Thymus (tissue), 11 donors: ENCODE measurements around the gene EML5. TPM values are rescaled to one million over a fixed set of nuclear protein-coding genes. Genes with fewer than 3 reads are reported as not detected.

Experiments
- DNase-seq, 9 donors: peaks; one replicate each; pipeline ENCODE4 v3.0.0-alpha.2; 2013; ENCODE audit warnings: low spot score in 9 of 9, low read depth in 6 of 9, missing footprints in 1 of 9
- H3K27ac ChIP-seq, 2 donors: one replicate each; pipeline ENCODE4 v1.5.1; 2013; ENCODE audit warnings: control low read depth in 1 of 2, low read depth in 1 of 2, low read length in 1 of 2, mild to moderate bottlenecking in 1 of 2, moderate library complexity in 1 of 2
- H3K27me3 ChIP-seq, 2 donors: one replicate each; pipeline ENCODE4 v1.5.1; 2013; ENCODE audit warnings: low read length in 1 of 2; ENCODE audit not compliant: control insufficient read depth in 2 of 2, insufficient read depth in 1 of 2
- H3K36me3 ChIP-seq, 2 donors: one replicate each; pipeline ENCODE4 v1.5.1; 2013; ENCODE audit warnings: low read length in 1 of 2, mild to moderate bottlenecking in 1 of 2, moderate library complexity in 1 of 2; ENCODE audit not compliant: control insufficient read depth in 2 of 2, insufficient read depth in 2 of 2
- H3K4me1 ChIP-seq, 2 donors: one replicate each; pipeline ENCODE4 v1.5.1; 2013; ENCODE audit warnings: low read length in 2 of 2; ENCODE audit not compliant: control insufficient read depth in 2 of 2, insufficient read depth in 2 of 2
- H3K4me3 ChIP-seq, 2 donors: one replicate each; pipeline ENCODE4 v1.5.1; 2013; ENCODE audit warnings: low read length in 2 of 2, control low read depth in 1 of 2, mild to moderate bottlenecking in 1 of 2
- H3K9me3 ChIP-seq, 2 donors: one replicate each; pipeline ENCODE4 v1.5.1; 2013; ENCODE audit warnings: low read length in 1 of 2, mild to moderate bottlenecking in 1 of 2; ENCODE audit not compliant: control insufficient read depth in 2 of 2, insufficient read depth in 1 of 2
- WGBS: extraction: QIAGEN DNeasy Blood & Tissue Kit; methylation state at CpG from one replicate; pipeline ENCODE4 v1.1.7; 2013; 5-methylcytosine and 5-hydroxymethylcytosine counted together
- polyA plus RNA-seq: library from polyadenylated mRNA; stranded (reverse); fragments of 200-250 nt; gene quantifications from one replicate; pipeline ENCODE4 v1.2.3, GENCODE V29; 2013
- total RNA-seq: library from RNA; stranded (reverse); fragments of 120-200 nt; gene quantifications from one replicate; pipeline ENCODE4 v1.2.4, GENCODE V29; 2013
- donor health status: healthy.

EML5 gene
- total and polyA plus RNA-seq, 2 donors: 0.57 to 1.2 TPM

GRCh38 chr14:88611878-88612277 lies 180.9 kb downstream of the EML5 start:
- Histone ChIP-seq H3K9me3 (no peaks in the 10 kb centered on the region), H3K36me3 (peaks cover 30 to 45% of the 10 kb centered on the region in 2 donors), H3K4me3 (no peak overlapping the region), H3K27ac (no peak overlapping the region), H3K27me3 (no peaks in the 10 kb centered on the region), H3K4me1 (no peaks in the 10 kb centered on the region)
- DNase-seq: no peak
- WGBS: 80% methylated on average over 1 of the region's 1 CpG

- no peak overlapping the region for H3K27ac ChIP-seq
- peaks cover 45 to 50% of the 10 kb centered on the region in 2 donors for H3K36me3 ChIP-seq
- H3K9me3 ChIP-seq: no peaks in the 10 kb centered on the region
- DNase-seq: no peak
- H3K27me3 ChIP-seq: no peaks in the 10 kb centered on the region
- no peaks in the 10 kb centered on the region for H3K4me1 ChIP-seq
- H3K4me3 ChIP-seq: no peak overlapping the region
Measured at GRCh38 chr14:88607829-88608228, 184.9 kb downstream of the EML5 start.

GRCh38 chr14:88605594-88605993 lies 187.2 kb downstream of the EML5 start:
- Histone ChIP-seq H3K4me1 (no peaks in the 10 kb centered on the region), H3K27me3 (no peaks in the 10 kb centered on the region), H3K4me3 (no peak overlapping the region), H3K27ac (no peak overlapping the region), H3K9me3 (no peaks in the 10 kb centered on the region), H3K36me3 (peaks cover 44 to 51% of the 10 kb centered on the region in 2 donors)
- no peak for DNase-seq
- WGBS: 96% methylated on average over 2 of the region's 2 CpGs

GRCh38 chr14:88604212-88604611 lies 188.5 kb downstream of the EML5 start:
- no peak for DNase-seq
- Histone ChIP-seq H3K27ac (no peak overlapping the region), H3K4me3 (no peak overlapping the region), H3K36me3 (peaks cover 50 to 51% of the 10 kb centered on the region in 2 donors), H3K4me1 (no peaks in the 10 kb centered on the region), H3K27me3 (no peaks in the 10 kb centered on the region), H3K9me3 (no peaks in the 10 kb centered on the region)

- H3K27me3 ChIP-seq: no peaks in the 10 kb centered on the region
- WGBS: 89% methylated on average over 10 of the region's 10 CpGs
- no peak overlapping the region for H3K4me3 ChIP-seq
- no peaks in the 10 kb centered on the region for H3K4me1 ChIP-seq
- H3K9me3 ChIP-seq: no peaks in the 10 kb centered on the region
- H3K27ac ChIP-seq: no peak overlapping the region
- DNase-seq: no peak
- peaks cover 45 to 56% of the 10 kb centered on the region in 2 donors for H3K36me3 ChIP-seq
Measured at GRCh38 chr14:88599761-88600439, 192.9 kb downstream of the EML5 start.

- no peaks in the 10 kb centered on the region for H3K27me3 ChIP-seq
- no peaks in the 10 kb centered on the region for H3K9me3 ChIP-seq
- WGBS: 95% methylated on average over 8 of the region's 8 CpGs
- H3K27ac ChIP-seq: no peak overlapping the region
- H3K4me3 ChIP-seq: no peak overlapping the region
- no peak for DNase-seq
- no peaks in the 10 kb centered on the region for H3K4me1 ChIP-seq
- H3K36me3 ChIP-seq: peaks cover 45 to 55% of the 10 kb centered on the region in 2 donors
Measured at GRCh38 chr14:88599326-88599725, 193.4 kb downstream of the EML5 start.

- Histone ChIP-seq H3K9me3 (no peaks in the 10 kb centered on the region), H3K36me3 (peaks cover 41 to 57% of the 10 kb centered on the region in 2 donors), H3K27me3 (no peaks in the 10 kb centered on the region), H3K4me1 (no peaks in the 10 kb centered on the region), H3K27ac (no peak overlapping the region), H3K4me3 (no peak overlapping the region)
- 100% methylated on average over 2 of the region's 2 CpGs for WGBS
- no peak for DNase-seq
Measured at GRCh38 chr14:88598097-88598675, 194.6 kb downstream of the EML5 start.

- 97% methylated on average over 4 of the region's 4 CpGs for WGBS
Measured at GRCh38 chr14:88597601-88598000, 195.2 kb downstream of the EML5 start.

GRCh38 chr14:88597038-88597437 lies 195.7 kb downstream of the EML5 start:
- 97% methylated on average over 4 of the region's 4 CpGs for WGBS
- no peak overlapping the region for H3K27ac ChIP-seq
- H3K27me3 ChIP-seq: no peaks in the 10 kb centered on the region
- H3K4me3 ChIP-seq: no peak overlapping the region
- no peak for DNase-seq
- H3K36me3 ChIP-seq: peaks cover 36 to 47% of the 10 kb centered on the region in 2 donors
- H3K4me1 ChIP-seq: no peaks in the 10 kb centered on the region
- H3K9me3 ChIP-seq: no peaks in the 10 kb centered on the region

More at GRCh38 chr14:88597601-88598000, 195.2 kb downstream of the EML5 start:
- Histone ChIP-seq H3K4me3 (no peak overlapping the region), H3K9me3 (no peaks in the 10 kb centered on the region), H3K4me1 (no peaks in the 10 kb centered on the region), H3K27me3 (no peaks in the 10 kb centered on the region), H3K27ac (no peak overlapping the region), H3K36me3 (peaks cover 36 to 52% of the 10 kb centered on the region in 2 donors)
- DNase-seq: no peak
